Measurements from ENCODE around the gene WDFY2.
"Not testable (repeated sequence)": the region's sequence is repeated elsewhere in the genome, so short reads cannot be mapped to it uniquely, and the experiment has no call there.

WDFY2 gene

GRCh38 chr13:51564671-51565070, 19.6 kb upstream of the WDFY2 start:
- no peak for DNase-seq

DNA sequence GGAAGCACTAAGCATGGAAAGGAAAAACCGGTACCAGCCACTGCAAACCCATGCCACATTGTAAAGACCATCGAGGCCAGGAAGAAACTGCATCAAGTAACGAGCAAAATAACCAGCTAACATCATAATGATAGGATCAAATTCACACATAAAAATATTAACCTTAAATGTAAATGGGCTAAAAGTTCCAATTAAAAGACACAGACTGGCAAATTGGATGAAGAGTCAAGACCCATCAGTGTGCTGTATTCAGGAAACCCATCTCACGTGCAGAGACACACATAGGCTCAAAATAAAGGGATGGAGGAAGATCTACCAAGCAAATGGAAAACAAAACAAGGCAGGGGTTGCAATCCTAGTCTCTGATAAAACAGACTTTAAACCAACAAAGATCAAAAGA, 15.3 kb upstream of the WDFY2 start:
- DNase-seq: not testable (repeated sequence)

GRCh38 chr13:51576754-51577153, 7.5 kb upstream of the WDFY2 start:
- no peak for DNase-seq

- no peak for DNase-seq
Measured at GRCh38 chr13:51577690-51578089, 6.6 kb upstream of the WDFY2 start.

GRCh38 chr13:51579676-51580075, 4.6 kb upstream of the WDFY2 start:
- no peak for DNase-seq

- no peak for DNase-seq
Measured at GRCh38 chr13:51581148-51581820, 3.0 kb upstream of the WDFY2 start.

DNA sequence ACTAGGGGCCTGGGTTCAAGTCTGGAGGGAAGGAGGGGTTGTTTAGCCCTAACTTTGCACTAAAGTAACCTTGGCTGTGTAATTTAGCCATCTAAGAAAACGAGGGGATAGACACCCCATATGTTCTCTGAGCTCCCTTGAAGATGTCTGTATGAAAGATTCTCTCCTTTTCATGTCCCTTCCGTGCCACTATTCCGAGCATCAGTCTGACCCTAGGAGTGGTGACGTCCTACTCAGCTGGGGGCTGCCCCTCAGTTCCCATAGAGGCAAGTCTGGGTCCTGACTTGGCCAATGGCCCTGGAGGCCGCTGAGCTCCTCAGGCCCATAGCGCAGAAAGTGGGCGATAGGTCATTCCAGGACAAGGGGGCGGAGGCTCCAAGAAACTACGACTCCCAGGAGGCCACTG, 790 bp upstream of the WDFY2 start:
- DNase-seq: no peak

- peak; percentile 74 for DNase-seq
Measured at GRCh38 chr13:51584731-51585672, 740 bp downstream of the WDFY2 start.

- DNase-seq: peak; percentile 5
Measured at GRCh38 chr13:51585696-51586095, 1.4 kb downstream of the WDFY2 start.

- DNase-seq: no peak
Measured at GRCh38 chr13:51587372-51587771, 3.1 kb downstream of the WDFY2 start.

GRCh38 chr13:51588406-51588949, 4.2 kb downstream of the WDFY2 start:
- no peak for DNase-seq

- no peak for DNase-seq
Measured at GRCh38 chr13:51589793-51590192, 5.5 kb downstream of the WDFY2 start.

DNA sequence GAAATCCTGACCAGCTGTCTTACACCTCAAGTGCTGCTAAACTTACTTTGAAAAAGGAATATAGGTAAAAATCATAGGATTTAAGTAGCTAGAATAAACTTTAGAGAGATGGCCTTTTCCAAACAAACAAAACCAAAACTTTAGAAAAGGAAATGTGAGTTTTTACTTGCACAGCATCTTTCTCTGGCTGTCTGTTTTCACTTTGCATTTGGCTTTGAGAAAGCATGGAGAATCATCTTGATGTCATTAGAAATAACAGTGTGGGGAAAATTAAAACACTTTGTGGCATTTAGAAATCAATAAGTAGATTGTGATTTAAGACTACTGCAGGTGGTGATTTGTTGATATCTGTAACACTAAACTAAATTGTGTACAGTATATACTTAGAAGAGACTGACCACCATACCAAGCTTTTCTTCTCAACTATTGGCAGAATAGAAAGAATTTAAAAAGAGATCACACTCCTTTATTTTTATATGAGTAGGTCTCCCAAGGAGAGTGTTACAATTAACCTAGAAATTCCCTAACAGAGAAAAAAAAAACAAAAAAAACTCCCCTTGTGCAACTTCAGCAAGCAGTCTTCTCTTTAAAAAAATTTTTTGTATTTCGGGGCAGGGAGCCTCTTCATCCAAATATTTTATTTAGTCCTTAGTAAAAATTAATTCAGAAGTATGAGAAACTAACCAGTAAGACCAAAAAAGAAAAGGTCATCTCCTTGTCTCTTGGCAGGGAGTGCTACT, 6.1 kb downstream of the WDFY2 start:
- DNase-seq: no peak

DNA sequence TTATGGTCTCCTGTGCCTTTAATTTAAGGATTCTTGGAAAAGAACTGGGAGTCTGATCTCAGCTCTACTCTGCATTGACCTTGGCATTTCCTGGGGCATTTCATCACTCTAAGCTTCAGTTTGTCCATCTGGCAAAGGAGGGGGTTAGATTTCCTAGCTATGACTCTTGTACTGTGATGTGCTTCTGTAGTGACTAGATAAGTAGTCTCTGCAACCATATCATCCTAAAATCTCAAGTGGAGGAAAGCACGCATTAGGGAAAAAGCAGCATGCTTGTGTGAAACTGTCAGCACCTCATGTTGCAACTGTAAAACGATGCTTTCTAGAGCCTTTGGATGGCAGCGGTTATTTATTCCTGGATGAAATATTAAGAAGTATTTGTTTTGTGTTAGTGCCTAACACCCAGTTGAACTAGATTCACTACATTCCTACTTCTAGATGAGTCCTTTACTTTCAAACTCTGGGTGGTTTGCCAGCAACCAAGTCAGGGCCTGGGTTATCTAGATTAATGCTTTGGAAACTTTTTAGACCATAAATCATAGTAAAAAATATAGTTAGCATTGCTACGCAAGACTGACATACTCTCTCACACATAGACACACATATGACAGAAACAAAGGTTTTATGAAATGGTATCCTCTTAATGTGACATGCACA, 6.8 kb downstream of the WDFY2 start:
- DNase-seq: no peak

GRCh38 chr13:51591938-51592337, 7.7 kb downstream of the WDFY2 start:
- DNase-seq: not testable (repeated sequence)

DNA sequence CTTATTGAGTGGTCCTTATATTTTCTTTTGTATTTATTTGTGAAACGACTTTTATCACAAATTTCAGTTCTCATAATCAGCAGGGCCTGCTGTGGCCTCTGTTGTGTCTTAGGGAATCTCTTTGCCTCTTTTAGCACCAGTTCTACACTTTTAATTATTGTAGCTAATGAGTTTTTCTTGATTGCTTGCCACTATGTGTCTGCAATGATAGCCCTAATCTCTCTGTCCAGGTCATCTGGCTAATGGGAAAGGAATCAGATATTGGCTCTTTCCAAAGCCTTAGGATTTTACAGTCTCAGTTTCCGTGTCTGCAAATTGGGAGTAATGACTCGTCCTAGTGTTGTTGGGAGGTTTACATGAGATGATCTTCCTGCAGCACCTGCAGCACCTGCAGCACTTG, 10.2 kb downstream of the WDFY2 start:
- no peak for DNase-seq

DNA sequence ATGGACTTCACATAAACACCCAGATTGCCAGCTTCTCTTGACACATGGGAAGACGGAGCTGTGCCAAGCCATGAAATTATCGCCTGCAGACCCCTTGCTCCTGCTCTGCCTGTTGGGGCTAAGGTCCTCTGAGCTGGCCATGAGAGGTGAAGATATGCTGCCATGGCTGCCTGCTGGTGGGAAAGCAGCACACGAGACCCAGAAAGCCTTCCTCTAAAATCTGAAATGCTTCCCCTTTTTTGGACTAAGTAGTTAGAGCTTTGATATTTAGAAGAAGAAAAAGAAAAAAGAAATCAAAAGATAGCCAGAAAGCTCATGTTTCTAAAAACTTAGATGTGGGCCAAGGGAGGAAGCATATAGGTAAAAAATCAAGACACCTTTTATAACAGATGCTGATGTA, 11.2 kb downstream of the WDFY2 start:
- DNase-seq: no peak

DNA sequence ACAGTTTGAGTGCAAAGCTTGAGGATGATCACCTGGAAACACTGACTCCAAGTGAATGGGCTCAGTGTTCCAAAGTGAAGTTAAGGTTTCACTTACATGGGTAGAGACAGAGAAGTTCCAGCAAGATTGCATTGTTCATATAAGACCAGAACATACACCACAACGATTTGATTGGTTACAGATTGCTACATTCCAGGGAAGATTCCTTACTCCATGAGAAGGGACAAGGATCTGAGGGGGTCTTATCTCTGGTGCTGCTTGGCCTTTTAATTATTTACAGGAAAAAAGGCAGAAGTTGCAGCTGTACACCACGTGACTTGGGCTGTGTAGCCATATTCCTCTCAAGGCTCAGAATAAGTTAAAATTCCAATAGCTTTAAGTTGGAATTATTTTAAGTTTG, 12.3 kb downstream of the WDFY2 start:
- no peak for DNase-seq

GRCh38 chr13:51599444-51600176, 15.3 kb downstream of the WDFY2 start:
- DNase-seq: no peak

GRCh38 chr13:51600703-51601102, 16.4 kb downstream of the WDFY2 start:
- DNase-seq: no peak

GRCh38 chr13:51601601-51602565, 17.6 kb downstream of the WDFY2 start:
- no peak for DNase-seq
